ENCODE data around the gene ZNF92.

DNA sequence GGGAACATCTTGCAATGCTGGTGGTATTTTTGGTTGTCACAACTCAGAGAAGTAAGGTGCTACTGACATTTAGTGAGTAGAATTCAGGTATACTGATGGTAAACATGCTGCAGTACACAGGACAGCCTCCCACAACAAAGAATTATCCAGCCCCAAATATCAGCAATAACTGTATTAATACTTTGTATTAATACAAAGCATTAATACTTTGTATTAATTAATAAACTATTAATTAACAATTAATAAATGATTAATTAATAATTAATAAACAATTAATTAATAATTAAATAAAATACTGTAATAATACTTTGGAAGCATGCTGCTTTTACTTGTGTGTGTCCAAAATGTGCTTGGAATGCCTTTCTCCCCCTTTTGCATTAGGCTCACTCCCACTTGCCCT lies 62.5 kb downstream of the ZNF92 start:
- no peak for TF ChIP-seq ISL1 (CRISPR knock-in tag; IDR thresholded peaks at IDR 0.05)
- no peak for TF ChIP-seq ZNF8 (CRISPR knock-in tag; IDR thresholded peaks at IDR 0.05)
- no peak for TF ChIP-seq ZFP30 (CRISPR knock-in tag; IDR thresholded peaks at IDR 0.05)
